Endothelial cell of umbilical vein (primary cell): ENCODE measurements around the gene PODXL2. TPM values are rescaled to one million over a fixed set of nuclear protein-coding genes. Genes with fewer than 3 reads are reported as not detected.

Experiments
- BruUV-seq: library from RNA; stranded (reverse); fragments of 400-500 nt; replicated peaks from 2 replicates; lab custom pipeline; 2021; lab: Mats Ljungman, UMichigan
- CTCF ChIA-PET: fragments of 300-600, 350-600 bp; sonication (Branson Sonifier 250); formaldehyde crosslinking; loops from one replicate; lab custom pipeline; 2021; ENCODE audit warnings: antibody characterized with exemption, inconsistent platforms; lab: Charles Lee
- POLR2A ChIA-PET: fragments of 300-600, 350-600 bp; sonication (Branson Sonifier 250); formaldehyde crosslinking; loops from one replicate; lab custom pipeline; 2021; ENCODE audit warnings: antibody characterized with exemption, inconsistent platforms; lab: Charles Lee
- DNase-seq: peaks from one replicate; pipeline ENCODE4 v3.0.0-alpha.2; 2011; ENCODE audit warnings: low read depth, low spot score
- FAIRE-seq: peaks from 2 replicates; lab custom pipeline; 2011; peaks lifted over from hg19 to GRCh38; lab: Jason Lieb, UNC
- H2AFZ ChIP-seq: 2 replicates; pipeline ENCODE4 v1.6.0; 2012; ENCODE audit warnings: low read depth, low read length, control low read depth, inconsistent platforms
- H3K27ac ChIP-seq: 2 replicates; pipeline ENCODE4 v1.5.1; 2011; ENCODE audit warnings: low read depth, mild to moderate bottlenecking, control low read depth, low read length, moderate library complexity; ENCODE audit not compliant: insufficient read depth
- H3K27me3 ChIP-seq, 2 experiments: 2 replicates each; pipeline versions ENCODE4 v1.6.0 to v1.6.1; 2011; ENCODE audit warnings: low read length in 2 of 2, mixed read lengths in 1 of 2; ENCODE audit not compliant: control insufficient read depth in 2 of 2, insufficient read depth in 2 of 2
- H3K36me3 ChIP-seq, 2 experiments: 2 replicates in 1 of 2; 3 replicates in 1 of 2; pipeline ENCODE4 v1.5.1; 2011; ENCODE audit warnings: low read length in 2 of 2, mild to moderate bottlenecking in 1 of 2, moderate library complexity in 1 of 2; ENCODE audit not compliant: control insufficient read depth in 2 of 2, insufficient read depth in 2 of 2; ENCODE audit errors: extremely low read depth in 1 of 2
- H3K4me1 ChIP-seq: 3 replicates; pipeline ENCODE4 v1.5.1; 2011; ENCODE audit warnings: mild to moderate bottlenecking, low read length; ENCODE audit not compliant: control insufficient read depth, insufficient read depth; ENCODE audit errors: extremely low read depth
- H3K4me2 ChIP-seq: 2 replicates; pipeline ENCODE4 v1.6.1; 2011; ENCODE audit warnings: low read length, control low read depth, mixed read lengths; ENCODE audit not compliant: insufficient read depth
- H3K4me3 ChIP-seq, 3 experiments: fragments of 200-600 bp in 1 of 3; sonication (generic), shearing (Covaris generic) in 1 of 3; replicated peaks in 1 of 3; 2 replicates each; pipeline ENCODE4 v1.5.1; 2011 to 2016; ENCODE audit warnings: control low read depth in 3 of 3, low read length in 3 of 3, mild to moderate bottlenecking in 2 of 3, inconsistent platforms in 1 of 3, low read depth in 1 of 3, moderate library complexity in 1 of 3; ENCODE audit not compliant: insufficient read depth in 1 of 3
- H3K79me2 ChIP-seq: 2 replicates; pipeline ENCODE4 v1.6.0; 2012; ENCODE audit warnings: low read length, inconsistent platforms; ENCODE audit not compliant: control insufficient read depth, insufficient read depth
- H3K9ac ChIP-seq: replicated peaks from 2 replicates; pipeline ENCODE3; 2011; ENCODE audit warnings: low read length, control low read depth; ENCODE audit not compliant: insufficient read depth; ENCODE audit errors: extremely low read depth
- H3K9me1 ChIP-seq: replicated peaks from 3 replicates; pipeline ENCODE4 v1.6.0; 2011; ENCODE audit warnings: mild to moderate bottlenecking, low read length; ENCODE audit not compliant: control insufficient read depth, insufficient read depth; ENCODE audit errors: extremely low read depth
- H3K9me3 ChIP-seq: replicated peaks from 2 replicates; pipeline ENCODE4 v1.5.1; 2012; ENCODE audit warnings: low read length, inconsistent platforms; ENCODE audit not compliant: control insufficient read depth, insufficient read depth
- H4K20me1 ChIP-seq: replicated peaks from 2 replicates; pipeline ENCODE3; 2011; ENCODE audit warnings: mild to moderate bottlenecking, low read length; ENCODE audit not compliant: control insufficient read depth, insufficient read depth; ENCODE audit errors: extremely low read depth
- EZH2 ChIP-seq: IDR thresholded peaks from 2 replicates; pipeline ENCODE4 v1.6.1; 2012; ENCODE audit warnings: borderline replicate concordance, low read depth, mild to moderate bottlenecking, moderate library complexity, low read length, inconsistent platforms; ENCODE audit not compliant: severe bottlenecking
- FOS ChIP-seq: IDR thresholded peaks from 2 replicates; pipeline ENCODE4 v1.6.1; 2011; ENCODE audit warnings: mild to moderate bottlenecking, low read length, moderate library complexity, borderline replicate concordance; ENCODE audit not compliant: insufficient read depth
- GATA2 ChIP-seq: IDR thresholded peaks from 2 replicates; pipeline ENCODE4 v1.7.0; 2011; ENCODE audit warnings: low read depth, mild to moderate bottlenecking, moderate library complexity, mixed read lengths, low read length; ENCODE audit not compliant: insufficient read length, insufficient read depth
- JUN ChIP-seq: IDR thresholded peaks from 2 replicates; pipeline ENCODE4 v1.6.1; 2011; ENCODE audit warnings: borderline replicate concordance, low read depth; ENCODE audit not compliant: insufficient read length, insufficient read depth
- MYC ChIP-seq: IDR thresholded peaks from one replicate; pipeline ENCODE4 v1.6.1; 2011; ENCODE audit warnings: mild to moderate bottlenecking, low read depth, low read length
- POLR2A ChIP-seq: IDR thresholded peaks from 2 replicates; pipeline ENCODE4 v1.6.1; 2012; ENCODE audit warnings: low read depth, mild to moderate bottlenecking, control low read depth, low read length
- POLR2AphosphoS5 ChIP-seq: IDR thresholded peaks from 2 replicates; pipeline ENCODE4 v1.6.1; 2012; ENCODE audit warnings: low read depth, mild to moderate bottlenecking, control low read depth, low read length, moderate library complexity; ENCODE audit not compliant: insufficient read depth
- dilution Hi-C: fragments of 300-500 bp; cut with MboI; formaldehyde crosslinking; loops from one replicate; pipeline ENCODE4 v1.15.0; 2019; ENCODE audit warnings: low sequenced_read_pairs; ENCODE audit not compliant: extremely low pct_ligation_motif_present
- intact Hi-C: fragments of 100-400 bp; cut with micrococcal nuclease; formaldehyde crosslinking; loops from one replicate; pipeline ENCODE4 v1.10.0; 2022
- polyA plus RNA-seq, 4 experiments: library from polyadenylated mRNA; depleted of rRNA in 3 of 4; stranded (reverse) in 3 of 4; unstranded in 1 of 4; fragments of >200 nt; gene quantifications; 2 replicates each; pipeline versions ENCODE4 v1.2.1 to v1.2.3, GENCODE V29; 2011 to 2012; ENCODE audit warnings: missing spikeins in 1 of 4
- total RNA-seq: library from RNA; stranded (reverse); gene quantifications from 2 replicates; pipeline ENCODE4 v1.2.3, GENCODE V29; 2021
- TF ChIP-seq, protein P1 (sequence below), 2 donors: IDR thresholded peaks; 1 replicate in 1 of 2; 2 replicates in 1 of 2; pipeline ENCODE4 v1.5.1; 2011; ENCODE audit warnings: low read length in 2 of 2, mild to moderate bottlenecking in 2 of 2, moderate library complexity in 2 of 2, control low read depth in 1 of 2, inconsistent platforms in 1 of 2, low read depth in 1 of 2; ENCODE audit not compliant: insufficient read depth in 1 of 2; ENCODE audit errors: extremely low read depth in 1 of 2
- TF ChIP-seq, protein P2 (sequence below): IDR thresholded peaks from 2 replicates; pipeline ENCODE4 v1.6.1; 2011; ENCODE audit not compliant: insufficient read depth, insufficient read length

The PODXL2 gene
- total and polyA plus RNA-seq, 2 donors (not counting 3 experiments of a cell fraction or from before 2014, with no cell fraction given): 5.5 to 6.5 TPM

GRCh38 chr3:127610105-127610504, 18.9 kb upstream of the PODXL2 start:
- H3K36me3 ChIP-seq: peaks cover 4 to 14% of the 10 kb centered on the region in 2 experiments
- intact Hi-C loops (no loop called here), dilution Hi-C loops (no loop called here)
- no peak overlapping the region for H3K9ac ChIP-seq
- H3K27me3 ChIP-seq: no peaks in the 10 kb centered on the region
- H3K9me1 ChIP-seq: no peaks in the 10 kb centered on the region
- DNase-seq (no peak), FAIRE-seq (no peak)
- no peak overlapping the region for H3K4me2 ChIP-seq
- CTCF ChIA-PET: interaction anchor here (1.7 kb wide), 1 partner anchor 35 kb away, joined by 7 read pairs; no protein-coding TSS in a partner anchor
- H4K20me1 ChIP-seq: no peaks in the 10 kb centered on the region
- BruUV-seq: no TSS peak
- TF ChIP-seq POLR2AphosphoS5 (no peak), JUN (no peak), FOS (no peak), POLR2A (no peak), MYC (no peak), GATA2 (no peak), EZH2 (no peak)
- TF ChIP-seq, protein P1, sequence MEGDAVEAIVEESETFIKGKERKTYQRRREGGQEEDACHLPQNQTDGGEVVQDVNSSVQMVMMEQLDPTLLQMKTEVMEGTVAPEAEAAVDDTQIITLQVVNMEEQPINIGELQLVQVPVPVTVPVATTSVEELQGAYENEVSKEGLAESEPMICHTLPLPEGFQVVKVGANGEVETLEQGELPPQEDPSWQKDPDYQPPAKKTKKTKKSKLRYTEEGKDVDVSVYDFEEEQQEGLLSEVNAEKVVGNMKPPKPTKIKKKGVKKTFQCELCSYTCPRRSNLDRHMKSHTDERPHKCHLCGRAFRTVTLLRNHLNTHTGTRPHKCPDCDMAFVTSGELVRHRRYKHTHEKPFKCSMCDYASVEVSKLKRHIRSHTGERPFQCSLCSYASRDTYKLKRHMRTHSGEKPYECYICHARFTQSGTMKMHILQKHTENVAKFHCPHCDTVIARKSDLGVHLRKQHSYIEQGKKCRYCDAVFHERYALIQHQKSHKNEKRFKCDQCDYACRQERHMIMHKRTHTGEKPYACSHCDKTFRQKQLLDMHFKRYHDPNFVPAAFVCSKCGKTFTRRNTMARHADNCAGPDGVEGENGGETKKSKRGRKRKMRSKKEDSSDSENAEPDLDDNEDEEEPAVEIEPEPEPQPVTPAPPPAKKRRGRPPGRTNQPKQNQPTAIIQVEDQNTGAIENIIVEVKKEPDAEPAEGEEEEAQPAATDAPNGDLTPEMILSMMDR (IDR thresholded peaks at IDR 0.05; ENCODE audit: extremely low read depth in 1 of 2, insufficient read depth in 1 of 2, low read depth in 1 of 2, low read length in 2 of 2): no peak
- TF ChIP-seq, protein P2, sequence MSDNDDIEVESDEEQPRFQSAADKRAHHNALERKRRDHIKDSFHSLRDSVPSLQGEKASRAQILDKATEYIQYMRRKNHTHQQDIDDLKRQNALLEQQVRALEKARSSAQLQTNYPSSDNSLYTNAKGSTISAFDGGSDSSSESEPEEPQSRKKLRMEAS: no peak
- POLR2A ChIA-PET: no interaction called here
- H3K4me1 ChIP-seq: peaks cover 13% of the 10 kb centered on the region
- H2AFZ ChIP-seq: no peak overlapping the region
- H3K79me2 ChIP-seq: no peaks in the 10 kb centered on the region
- H3K9me3 ChIP-seq: no peaks in the 10 kb centered on the region
- H3K27ac ChIP-seq: no peak overlapping the region
- no peak overlapping the region for H3K4me3 ChIP-seq
